ENCODE data around the gene FMC1.

DNA sequence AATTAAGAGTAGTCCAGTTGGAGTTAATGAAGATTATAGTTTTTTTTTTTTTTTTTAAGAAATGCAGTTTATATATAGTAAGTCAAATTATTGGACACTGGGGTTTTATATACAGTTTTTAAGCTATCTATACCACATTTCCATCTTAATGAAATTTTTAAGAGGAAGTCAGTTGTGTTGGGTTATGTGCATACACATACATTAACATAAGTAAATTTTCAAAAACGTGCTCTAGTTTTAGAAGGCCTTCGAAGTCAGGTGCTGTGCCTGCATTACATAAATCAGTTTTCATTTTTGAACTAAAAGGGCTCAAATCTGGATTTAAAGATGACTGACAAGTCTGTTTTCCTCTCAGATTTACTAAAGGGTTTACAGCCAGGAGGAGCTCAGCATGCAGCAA is 47.6 kb upstream of the FMC1 start:
- TF ChIP-seq, protein P1, sequence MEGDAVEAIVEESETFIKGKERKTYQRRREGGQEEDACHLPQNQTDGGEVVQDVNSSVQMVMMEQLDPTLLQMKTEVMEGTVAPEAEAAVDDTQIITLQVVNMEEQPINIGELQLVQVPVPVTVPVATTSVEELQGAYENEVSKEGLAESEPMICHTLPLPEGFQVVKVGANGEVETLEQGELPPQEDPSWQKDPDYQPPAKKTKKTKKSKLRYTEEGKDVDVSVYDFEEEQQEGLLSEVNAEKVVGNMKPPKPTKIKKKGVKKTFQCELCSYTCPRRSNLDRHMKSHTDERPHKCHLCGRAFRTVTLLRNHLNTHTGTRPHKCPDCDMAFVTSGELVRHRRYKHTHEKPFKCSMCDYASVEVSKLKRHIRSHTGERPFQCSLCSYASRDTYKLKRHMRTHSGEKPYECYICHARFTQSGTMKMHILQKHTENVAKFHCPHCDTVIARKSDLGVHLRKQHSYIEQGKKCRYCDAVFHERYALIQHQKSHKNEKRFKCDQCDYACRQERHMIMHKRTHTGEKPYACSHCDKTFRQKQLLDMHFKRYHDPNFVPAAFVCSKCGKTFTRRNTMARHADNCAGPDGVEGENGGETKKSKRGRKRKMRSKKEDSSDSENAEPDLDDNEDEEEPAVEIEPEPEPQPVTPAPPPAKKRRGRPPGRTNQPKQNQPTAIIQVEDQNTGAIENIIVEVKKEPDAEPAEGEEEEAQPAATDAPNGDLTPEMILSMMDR (IDR thresholded peaks at IDR 0.05) = no peak
- no peak for TF ChIP-seq POLR2AphosphoS5 (IDR thresholded peaks at IDR 0.05)
- no peak for TF ChIP-seq POLR2A (IDR thresholded peaks at IDR 0.05)
